Neural progenitor cell (in vitro differentiated cells): ENCODE results near the gene PTRH1.

Experiments used
- EZH2phosphoT487 ChIP-seq: fragments of 200-600 bp; sonication (generic); IDR thresholded peaks from 2 replicates; pipeline ENCODE4 v1.6.1; 2017; ENCODE audit warnings: antibody characterized with exemption
- TF ChIP-seq, protein P1 (sequence below): fragments of 200-600 bp; sonication (generic); IDR thresholded peaks from 2 replicates; pipeline ENCODE4 v1.5.1; 2017; ENCODE audit warnings: antibody characterized with exemption, mild to moderate bottlenecking

DNA sequence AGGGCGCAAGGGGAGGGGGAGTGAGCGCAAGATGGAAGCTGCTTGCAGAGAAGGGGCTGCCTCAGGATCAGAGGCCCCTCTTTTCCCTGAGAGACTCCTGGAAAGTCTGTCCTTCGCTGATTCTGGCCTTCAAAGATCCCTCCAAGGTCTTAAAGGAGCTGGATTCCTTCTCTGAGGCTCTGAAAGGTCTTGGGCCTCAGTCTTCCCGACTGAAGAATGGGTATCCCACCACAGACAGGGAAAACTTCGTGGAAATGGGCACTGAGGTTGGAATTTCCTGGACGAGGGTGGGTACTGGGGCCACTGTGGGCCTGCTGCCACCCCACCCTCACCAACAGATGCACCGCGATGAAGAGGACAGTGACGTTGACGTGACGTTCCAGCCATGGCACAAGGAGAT lies 3.1 kb downstream of the PTRH1 start:
- TF ChIP-seq, protein P1, sequence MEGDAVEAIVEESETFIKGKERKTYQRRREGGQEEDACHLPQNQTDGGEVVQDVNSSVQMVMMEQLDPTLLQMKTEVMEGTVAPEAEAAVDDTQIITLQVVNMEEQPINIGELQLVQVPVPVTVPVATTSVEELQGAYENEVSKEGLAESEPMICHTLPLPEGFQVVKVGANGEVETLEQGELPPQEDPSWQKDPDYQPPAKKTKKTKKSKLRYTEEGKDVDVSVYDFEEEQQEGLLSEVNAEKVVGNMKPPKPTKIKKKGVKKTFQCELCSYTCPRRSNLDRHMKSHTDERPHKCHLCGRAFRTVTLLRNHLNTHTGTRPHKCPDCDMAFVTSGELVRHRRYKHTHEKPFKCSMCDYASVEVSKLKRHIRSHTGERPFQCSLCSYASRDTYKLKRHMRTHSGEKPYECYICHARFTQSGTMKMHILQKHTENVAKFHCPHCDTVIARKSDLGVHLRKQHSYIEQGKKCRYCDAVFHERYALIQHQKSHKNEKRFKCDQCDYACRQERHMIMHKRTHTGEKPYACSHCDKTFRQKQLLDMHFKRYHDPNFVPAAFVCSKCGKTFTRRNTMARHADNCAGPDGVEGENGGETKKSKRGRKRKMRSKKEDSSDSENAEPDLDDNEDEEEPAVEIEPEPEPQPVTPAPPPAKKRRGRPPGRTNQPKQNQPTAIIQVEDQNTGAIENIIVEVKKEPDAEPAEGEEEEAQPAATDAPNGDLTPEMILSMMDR, result no peak
- TF ChIP-seq EZH2phosphoT487, result no peak
